Effector memory CD4-positive, alpha-beta T cell (primary cell): ENCODE data around the gene NFIC.

Experiments used
- DNase-seq, 3 donors: peaks; one replicate each; pipeline ENCODE4 v3.0.0-alpha.2; 2020
- H3K27ac ChIP-seq: 2 replicates; pipeline ENCODE4 v1.7.0; 2013; ENCODE audit warnings: mild to moderate bottlenecking, low read length, moderate library complexity; ENCODE audit not compliant: insufficient read depth, poor library complexity, severe bottlenecking
- H3K27me3 ChIP-seq: replicated peaks from 2 replicates; pipeline ENCODE4 v1.7.0; 2013; ENCODE audit warnings: mild to moderate bottlenecking, low read length; ENCODE audit not compliant: insufficient read depth, control insufficient read depth, poor library complexity, severe bottlenecking
- H3K36me3 ChIP-seq: 2 replicates; pipeline ENCODE4 v1.7.0; 2013; ENCODE audit warnings: mild to moderate bottlenecking, low read length, moderate library complexity; ENCODE audit not compliant: control insufficient read depth, insufficient read depth
- H3K4me1 ChIP-seq: 2 replicates; pipeline ENCODE4 v1.7.0; 2013; ENCODE audit warnings: low read length, mild to moderate bottlenecking; ENCODE audit not compliant: control insufficient read depth, insufficient read depth, poor library complexity, severe bottlenecking
- H3K4me3 ChIP-seq: 2 replicates; pipeline ENCODE4 v1.7.0; 2013; ENCODE audit warnings: low read length, low read depth, mild to moderate bottlenecking; ENCODE audit not compliant: insufficient read depth, poor library complexity, severe bottlenecking
- H3K9me3 ChIP-seq: 2 replicates; pipeline ENCODE4 v1.7.0; 2013; ENCODE audit warnings: mild to moderate bottlenecking, low read length, moderate library complexity; ENCODE audit not compliant: control insufficient read depth

NFIC gene

GRCh38 chr19:3477506-3477905 is 111.1 kb downstream of the NFIC start:
- no peaks in the 10 kb centered on the region for H3K27me3 ChIP-seq
- H3K4me1 ChIP-seq = peaks cover 15% of the 10 kb centered on the region
- H3K27ac ChIP-seq = no peak overlapping the region
- H3K9me3 ChIP-seq = no peaks in the 10 kb centered on the region
- no peak for DNase-seq
- H3K4me3 ChIP-seq = no peak overlapping the region
- no peaks in the 10 kb centered on the region for H3K36me3 ChIP-seq

DNA sequence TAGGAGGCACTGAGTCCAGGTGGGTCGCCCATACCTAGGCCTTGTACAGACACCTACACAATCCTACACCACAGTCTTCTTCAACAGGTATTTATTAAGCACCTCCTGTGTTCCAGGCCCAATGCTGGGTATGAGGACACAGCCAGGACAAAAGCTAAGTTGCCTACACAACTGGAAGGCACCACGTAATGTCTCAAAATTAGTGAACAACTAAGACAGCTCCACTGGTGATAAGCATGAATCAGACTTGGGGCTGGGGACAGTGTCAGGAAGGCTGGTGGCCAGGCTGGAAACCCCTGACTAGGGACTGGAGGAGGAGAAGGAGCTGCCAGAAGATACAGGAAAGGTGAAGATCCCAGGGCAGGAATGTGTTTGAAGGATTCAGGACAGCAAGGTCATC is 111.6 kb downstream of the NFIC start:
- Histone ChIP-seq H3K27ac (no peak overlapping the region), H3K9me3 (no peaks in the 10 kb centered on the region)
- no peak for DNase-seq

GRCh38 chr19:3478409-3479176 is 112.2 kb downstream of the NFIC start:
- DNase-seq = no peak
- no peak overlapping the region for H3K4me3 ChIP-seq

More for the DNA sequence above, 111.6 kb downstream of the NFIC start:
- Histone ChIP-seq H3K4me3 (no peak overlapping the region), H3K4me1 (peaks cover 15% of the 10 kb centered on the region), H3K27me3 (no peaks in the 10 kb centered on the region), H3K36me3 (no peaks in the 10 kb centered on the region)

GRCh38 chr19:3479177-3479833 is 112.9 kb downstream of the NFIC start:
- Histone ChIP-seq H3K27me3 (no peaks in the 10 kb centered on the region), H3K36me3 (no peaks in the 10 kb centered on the region), H3K27ac (no peak overlapping the region), H3K4me1 (peaks cover 15% of the 10 kb centered on the region), H3K9me3 (no peaks in the 10 kb centered on the region), H3K4me3 (no peak overlapping the region)
- peak; percentile 26 to 43 (median 35) for DNase-seq

More at GRCh38 chr19:3478409-3479176, 112.2 kb downstream of the NFIC start:
- Histone ChIP-seq H3K27me3 (no peaks in the 10 kb centered on the region), H3K4me1 (peaks cover 15% of the 10 kb centered on the region), H3K36me3 (no peaks in the 10 kb centered on the region), H3K27ac (no peak overlapping the region), H3K9me3 (no peaks in the 10 kb centered on the region)

- Histone ChIP-seq H3K36me3 (no peaks in the 10 kb centered on the region), H3K27me3 (no peaks in the 10 kb centered on the region), H3K4me3 (no peak overlapping the region), H3K27ac (no peak overlapping the region), H3K9me3 (no peaks in the 10 kb centered on the region), H3K4me1 (peaks cover 15% of the 10 kb centered on the region)
- peak in 2 of 3 donors; percentile 19 to 34 for DNase-seq
Measured at GRCh38 chr19:3479834-3480215, 113.4 kb downstream of the NFIC start.

GRCh38 chr19:3480383-3481091 is 114.2 kb downstream of the NFIC start, which contains the start of gene SMIM24:
Gene SMIM24, minus strand, starts transcription at chr19:3480525. Its CDS starts 62 bp downstream, at chr19:3480463.
- H3K27ac ChIP-seq = no peak within 1 kb of the TSS
- H3K27me3 ChIP-seq = no peaks in the 10 kb centered on the region
- H3K4me1 ChIP-seq = peaks cover 15% of the 10 kb centered on the region
- no peaks in the 10 kb centered on the region for H3K36me3 ChIP-seq
- H3K9me3 ChIP-seq = no peaks in the 10 kb centered on the region
- no peak for DNase-seq
- H3K4me3 ChIP-seq = no peak within 1 kb of the TSS

DNA sequence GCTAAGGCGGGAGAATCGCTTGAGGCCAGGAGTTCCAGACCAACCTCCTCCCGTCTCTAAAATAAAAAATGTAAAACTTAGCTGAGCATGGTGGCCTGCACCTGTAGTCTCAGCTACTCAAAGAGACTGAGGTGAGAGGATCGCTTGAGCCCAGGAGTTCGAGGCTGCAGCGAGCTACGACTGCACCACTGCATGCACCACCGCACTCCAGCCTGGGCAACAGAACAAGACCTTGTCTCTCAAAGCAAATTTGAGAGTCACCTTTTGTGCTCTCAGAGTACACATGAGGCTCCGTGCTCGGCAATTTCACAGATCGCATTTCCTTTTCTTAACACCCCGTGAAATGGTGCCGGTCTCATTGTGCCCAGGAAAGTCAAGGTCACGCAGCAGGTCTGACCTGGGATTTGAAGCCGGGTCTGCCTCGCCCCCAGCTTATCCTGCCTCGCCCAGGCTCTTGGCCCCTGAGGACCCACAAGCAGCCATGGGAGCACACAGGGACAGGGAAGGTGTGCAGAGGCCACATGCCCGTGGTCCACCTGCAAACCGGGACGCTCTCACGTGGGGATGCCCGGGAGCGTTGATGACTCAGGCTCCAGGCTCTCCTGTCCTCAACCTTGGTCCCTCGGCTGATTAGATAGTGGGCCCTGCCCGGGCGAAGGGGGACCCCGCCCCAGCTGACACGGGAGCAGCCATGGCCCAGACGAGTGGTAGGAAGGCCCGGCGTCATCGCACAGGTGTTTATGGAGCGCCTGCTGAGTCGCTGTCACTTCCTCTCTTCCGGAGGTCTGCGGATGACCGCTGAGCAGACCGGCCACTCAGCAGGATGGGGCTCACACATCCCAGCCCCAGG is 115.1 kb downstream of the NFIC start:
- Histone ChIP-seq H3K27ac (no peak overlapping the region), H3K36me3 (no peaks in the 10 kb centered on the region), H3K27me3 (no peaks in the 10 kb centered on the region), H3K4me3 (no peak overlapping the region), H3K4me1 (peaks cover 15% of the 10 kb centered on the region), H3K9me3 (no peaks in the 10 kb centered on the region)
- no peak for DNase-seq

- H3K4me3 ChIP-seq = no peak overlapping the region
- H3K27me3 ChIP-seq = no peaks in the 10 kb centered on the region
- DNase-seq = no peak
- no peak overlapping the region for H3K27ac ChIP-seq
- H3K4me1 ChIP-seq = peaks cover 15% of the 10 kb centered on the region
- H3K9me3 ChIP-seq = no peaks in the 10 kb centered on the region
- H3K36me3 ChIP-seq = no peaks in the 10 kb centered on the region
Measured at GRCh38 chr19:3482507-3483225, 116.3 kb downstream of the NFIC start.

DNA sequence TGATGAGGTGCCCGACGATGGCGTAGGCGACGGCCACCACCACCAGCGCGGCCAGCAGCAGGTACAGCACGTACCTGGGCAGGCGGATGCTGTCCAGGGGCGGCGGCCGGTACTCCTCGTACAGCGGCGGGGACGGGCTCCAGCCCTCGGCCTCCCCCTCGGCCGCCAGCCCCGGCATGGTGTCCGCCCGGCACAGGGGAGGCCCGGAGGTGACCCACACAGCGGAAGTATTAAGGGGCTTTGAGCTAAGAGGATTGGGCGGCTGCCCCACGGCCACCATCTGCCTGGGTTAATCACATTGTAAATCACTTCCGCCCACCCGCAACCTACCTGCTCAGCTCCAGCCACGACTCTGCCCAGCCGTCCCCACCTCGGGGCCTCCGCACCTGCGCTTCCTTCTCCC is 116.8 kb downstream of the NFIC start, which contains the start of gene SMIM44:
SMIM44 (minus strand) TSS at position 216 of the 403 bp plus-strand sequence; CDS start at position 178, 38 bp downstream.
- H3K9me3 ChIP-seq = no peaks in the 10 kb centered on the region
- H3K27ac ChIP-seq = no peak within 1 kb of the TSS
- no peaks in the 10 kb centered on the region for H3K27me3 ChIP-seq
- no peak within 1 kb of the TSS for H3K4me3 ChIP-seq
- no peaks in the 10 kb centered on the region for H3K36me3 ChIP-seq
- no peak for DNase-seq
- peaks cover 15% of the 10 kb centered on the region for H3K4me1 ChIP-seq
